Mesothelial cell of epicardium (in vitro differentiated cells): Measurements from ENCODE around the gene RAD51B. TPM values are rescaled to one million over a fixed set of nuclear protein-coding genes. Genes with fewer than 3 reads are reported as not detected.

ENCODE experiments used
- DNase-seq, 2 experiments: peaks; one replicate each; pipeline ENCODE4 v3.0.0; 2021; ENCODE audit warnings: low spot score in 2 of 2; ENCODE audit not compliant: unreplicated experiment in 2 of 2
- H3K27ac Mint-ChIP-seq: 2 replicates; pipeline ENCODE4 v1.8.0; 2021; ENCODE audit warnings: mixed read lengths
- H3K27me3 Mint-ChIP-seq: 2 replicates; pipeline ENCODE4 v1.8.0; 2021; ENCODE audit warnings: low read depth, mixed read lengths
- H3K36me3 Mint-ChIP-seq: 2 replicates; pipeline ENCODE4 v1.8.0; 2021; ENCODE audit warnings: mixed read lengths
- H3K4me1 Mint-ChIP-seq: 2 replicates; pipeline ENCODE4 v1.8.0; 2021; ENCODE audit warnings: mixed read lengths
- H3K4me3 Mint-ChIP-seq: 2 replicates; pipeline ENCODE4 v1.8.0; 2021; ENCODE audit warnings: mild to moderate bottlenecking, moderate library complexity, mixed read lengths
- H3K9me3 Mint-ChIP-seq: 2 replicates; pipeline ENCODE4 v1.8.0; 2021; ENCODE audit warnings: mixed read lengths
- total RNA-seq: library from RNA; stranded (reverse); gene quantifications from 3 replicates; pipeline ENCODE4 v1.2.1, GENCODE V29; 2021
- TF ChIP-seq, protein P1 (sequence below): fragments of 200-600 bp; sonication (generic); IDR thresholded peaks from one replicate; pipeline ENCODE4 v1.5.0; 2021; ENCODE audit warnings: antibody characterized with exemption; ENCODE audit not compliant: unreplicated experiment

Gene RAD51B
- total RNA-seq, 1 donor from 2014 or later: 34.7 TPM

- Mint-ChIP-seq H3K36me3 (no peaks in the 10 kb centered on the region), H3K4me1 (peaks cover 38% of the 10 kb centered on the region), H3K9me3 (no peaks in the 10 kb centered on the region), H3K4me3 (no peak overlapping the region), H3K27me3 (no peaks in the 10 kb centered on the region), H3K27ac (no peak overlapping the region)
- no peak for DNase-seq
- TF ChIP-seq, protein P1, sequence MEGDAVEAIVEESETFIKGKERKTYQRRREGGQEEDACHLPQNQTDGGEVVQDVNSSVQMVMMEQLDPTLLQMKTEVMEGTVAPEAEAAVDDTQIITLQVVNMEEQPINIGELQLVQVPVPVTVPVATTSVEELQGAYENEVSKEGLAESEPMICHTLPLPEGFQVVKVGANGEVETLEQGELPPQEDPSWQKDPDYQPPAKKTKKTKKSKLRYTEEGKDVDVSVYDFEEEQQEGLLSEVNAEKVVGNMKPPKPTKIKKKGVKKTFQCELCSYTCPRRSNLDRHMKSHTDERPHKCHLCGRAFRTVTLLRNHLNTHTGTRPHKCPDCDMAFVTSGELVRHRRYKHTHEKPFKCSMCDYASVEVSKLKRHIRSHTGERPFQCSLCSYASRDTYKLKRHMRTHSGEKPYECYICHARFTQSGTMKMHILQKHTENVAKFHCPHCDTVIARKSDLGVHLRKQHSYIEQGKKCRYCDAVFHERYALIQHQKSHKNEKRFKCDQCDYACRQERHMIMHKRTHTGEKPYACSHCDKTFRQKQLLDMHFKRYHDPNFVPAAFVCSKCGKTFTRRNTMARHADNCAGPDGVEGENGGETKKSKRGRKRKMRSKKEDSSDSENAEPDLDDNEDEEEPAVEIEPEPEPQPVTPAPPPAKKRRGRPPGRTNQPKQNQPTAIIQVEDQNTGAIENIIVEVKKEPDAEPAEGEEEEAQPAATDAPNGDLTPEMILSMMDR: no peak
These were observed 593.2 kb downstream of the RAD51B start for GRCh38 chr14:68412505-68413465.

- H3K27ac Mint-ChIP-seq: peak overlapping the region; percentile 61
- no peak overlapping the region for H3K4me3 Mint-ChIP-seq
- no peaks in the 10 kb centered on the region for H3K27me3 Mint-ChIP-seq
- TF ChIP-seq, protein P1: no peak
- H3K4me1 Mint-ChIP-seq: peaks cover 36% of the 10 kb centered on the region
- DNase-seq: no peak
- H3K36me3 Mint-ChIP-seq: no peaks in the 10 kb centered on the region
- H3K9me3 Mint-ChIP-seq: no peaks in the 10 kb centered on the region
These were observed 593.9 kb downstream of the RAD51B start for GRCh38 chr14:68413509-68413908.

- no peaks in the 10 kb centered on the region for H3K27me3 Mint-ChIP-seq
These were observed 594.5 kb downstream of the RAD51B start for GRCh38 chr14:68414121-68414520.

GRCh38 chr14:68416171-68416570, 596.6 kb downstream of the RAD51B start:
- Mint-ChIP-seq H3K27me3 (no peaks in the 10 kb centered on the region), H3K4me3 (no peak overlapping the region), H3K9me3 (no peaks in the 10 kb centered on the region), H3K4me1 (peaks cover 37% of the 10 kb centered on the region), H3K36me3 (no peaks in the 10 kb centered on the region), H3K27ac (no peak overlapping the region)
- no peak for DNase-seq
- TF ChIP-seq, protein P1: no peak

More at GRCh38 chr14:68414121-68414520, 594.5 kb downstream of the RAD51B start:
- TF ChIP-seq, protein P1: no peak
- H3K4me1 Mint-ChIP-seq: peaks cover 35% of the 10 kb centered on the region
- H3K27ac Mint-ChIP-seq: peak overlapping the region; percentile 61
- no peaks in the 10 kb centered on the region for H3K36me3 Mint-ChIP-seq
- no peaks in the 10 kb centered on the region for H3K9me3 Mint-ChIP-seq
- DNase-seq: no peak
- no peak overlapping the region for H3K4me3 Mint-ChIP-seq

GRCh38 chr14:68417009-68417650, 597.6 kb downstream of the RAD51B start:
- Mint-ChIP-seq H3K27ac (peak overlapping the region; percentile 43), H3K36me3 (no peaks in the 10 kb centered on the region), H3K4me1 (peaks cover 39% of the 10 kb centered on the region), H3K27me3 (no peaks in the 10 kb centered on the region), H3K4me3 (no peak overlapping the region), H3K9me3 (no peaks in the 10 kb centered on the region)
- no peak for DNase-seq
- TF ChIP-seq, protein P1: no peak
